ENCODE measurements around the gene MYNN. TPM values are rescaled to one million over a fixed set of nuclear protein-coding genes. Genes with fewer than 3 reads are reported as not detected.
A peak's percentile ranks its signal among the peaks of the same experiment; 100 is the strongest.

The MYNN gene
- total RNA-seq, 5 donors from 2014 or later (not counting 1 experiment from before 2014, with no cell fraction given): 15.1 to 20.3 (median 17.6) TPM

DNA sequence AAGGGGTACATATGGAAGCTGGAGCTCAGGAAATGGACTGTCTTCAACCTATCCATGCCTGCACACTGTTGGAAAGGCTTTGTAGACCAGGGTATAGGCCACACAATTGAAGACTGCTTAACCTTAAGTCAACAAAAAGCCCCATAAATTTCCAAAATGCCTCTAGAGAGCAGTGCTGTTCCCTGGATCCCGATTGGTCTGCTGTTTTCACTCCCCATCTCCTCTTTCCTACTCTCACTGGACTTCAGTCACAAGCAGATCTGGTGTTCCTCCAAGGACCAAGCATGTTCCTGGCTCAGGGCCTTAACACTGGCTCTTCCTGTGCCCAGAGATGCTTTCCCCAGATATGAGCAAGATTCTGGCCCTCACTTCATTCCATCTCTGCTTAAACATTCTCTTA lies 62.3 kb downstream of the MYNN start:
- Mint-ChIP-seq H3K36me3 (no peaks in the 10 kb centered on the region), H3K4me1 (no peaks in the 10 kb centered on the region), H3K27ac (no peak overlapping the region), H3K27me3 (peaks cover 7% of the 10 kb centered on the region in 2 donors), H3K4me3 (no peak overlapping the region), H3K9me3 (no peaks in the 10 kb centered on the region)
- 55% methylated on average over 1 of the region's 1 CpG for WGBS (ENCODE audit: insufficient coverage)
- ChIA-PET CTCF (no interaction called here), POLR2A (no interaction called here)
- Histone ChIP-seq H3K4me1 (ENCODE audit: control insufficient read depth in 1 of 2, extremely low read depth in 1 of 2, insufficient read depth in 2 of 2, low read length in 2 of 2) (no peaks in the 10 kb centered on the region), H3K4me3 (ENCODE audit: control insufficient read depth in 1 of 2, extremely low read depth in 1 of 2, low read length in 1 of 2) (no peak overlapping the region), H3K9me3 (no peaks in the 10 kb centered on the region), H3K27me3 (replicated peaks in 1 of 2; ENCODE audit: control insufficient read depth in 2 of 2, extremely low read depth in 1 of 2, insufficient read depth in 2 of 2, low read length in 1 of 2) (peaks cover 0 to 3% of the 10 kb centered on the region in 2 experiments), H3K27ac (ENCODE audit: low read length) (no peak overlapping the region), H3K36me3 (ENCODE audit: control insufficient read depth in 2 of 2, extremely low read depth in 1 of 2, insufficient read depth in 1 of 2, low read length in 1 of 2) (no peaks in the 10 kb centered on the region)
- DNase-seq: no peak
- ATAC-seq (replicated peaks in 1 of 4): no peak

DNA sequence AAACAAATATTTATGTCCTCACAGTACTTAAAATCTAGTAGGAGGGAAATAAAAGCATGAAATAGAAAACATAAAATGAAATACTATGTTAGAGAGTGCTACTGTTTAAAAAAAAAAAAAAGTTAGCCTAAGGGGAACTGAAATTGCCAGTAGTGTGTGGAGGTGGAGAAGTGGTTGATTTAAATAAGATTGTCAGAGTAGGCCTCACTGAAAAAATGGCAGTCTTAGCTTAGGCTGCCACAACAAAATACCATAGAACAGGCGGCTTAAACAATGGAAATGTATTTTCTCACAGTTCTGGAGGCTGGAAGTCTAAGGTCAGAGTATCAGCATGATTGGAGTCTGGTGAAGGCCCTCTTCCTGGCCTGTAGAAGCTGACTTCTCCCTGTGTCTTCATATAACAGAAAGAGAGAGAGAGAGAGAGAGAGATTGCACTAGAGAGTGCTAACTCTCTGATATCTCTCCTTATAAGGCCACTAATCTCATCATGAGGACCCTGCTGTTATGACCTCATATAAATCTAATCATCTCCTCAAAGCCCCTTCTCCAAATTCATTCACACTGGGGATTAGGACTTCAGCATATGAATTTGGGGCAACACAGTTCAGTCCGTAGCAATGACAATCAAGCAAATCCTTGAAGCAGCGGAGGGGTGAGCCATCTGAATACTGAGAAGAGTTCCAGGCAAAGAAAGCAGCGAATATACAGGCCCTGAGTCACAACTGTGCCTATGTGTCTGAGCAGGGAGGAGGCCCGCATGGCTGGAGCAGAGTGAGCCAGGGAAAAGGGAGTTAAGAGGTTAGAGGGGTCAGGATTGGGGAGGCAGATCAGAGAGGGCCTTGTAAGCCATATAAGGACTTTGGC lies 63.1 kb downstream of the MYNN start:
- Mint-ChIP-seq H3K27ac (peak overlapping the region in 1 of 2 donors; percentile 10), H3K27me3 (peaks cover 12 to 13% of the 10 kb centered on the region in 2 donors)
- CTCF ChIA-PET: no interaction called here

DNA sequence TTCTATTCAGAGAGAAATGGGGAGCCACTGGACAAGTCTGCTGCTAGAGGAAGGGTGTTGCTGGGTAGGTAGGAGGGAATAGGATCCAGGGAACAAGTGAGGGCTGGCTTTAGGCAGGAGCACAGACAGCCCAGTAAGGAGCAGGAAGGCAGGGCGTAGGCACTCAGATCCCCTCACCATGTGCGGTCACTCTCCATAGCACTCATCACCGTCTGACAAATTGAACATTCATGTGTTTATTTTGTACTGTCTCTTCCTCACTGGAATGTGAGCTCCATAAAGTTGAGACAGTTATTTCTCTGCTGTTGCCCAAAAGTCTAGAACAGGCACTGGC lies 63.7 kb downstream of the MYNN start:
- H3K4me1 ChIP-seq (ENCODE audit: control insufficient read depth in 1 of 2, extremely low read depth in 1 of 2, insufficient read depth in 2 of 2, low read length in 2 of 2): no peaks in the 10 kb centered on the region
- no peak overlapping the region for H3K27ac Mint-ChIP-seq
- H3K9me3 Mint-ChIP-seq: no peaks in the 10 kb centered on the region
- H3K9me3 ChIP-seq: no peaks in the 10 kb centered on the region
- peaks cover 0 to 3% of the 10 kb centered on the region in 2 experiments for H3K27me3 ChIP-seq (replicated peaks in 1 of 2; ENCODE audit: control insufficient read depth in 2 of 2, extremely low read depth in 1 of 2, insufficient read depth in 2 of 2, low read length in 1 of 2)
- ChIA-PET POLR2A (no interaction called here), CTCF (no interaction called here)
- H3K36me3 ChIP-seq (ENCODE audit: control insufficient read depth in 2 of 2, extremely low read depth in 1 of 2, insufficient read depth in 1 of 2, low read length in 1 of 2): no peaks in the 10 kb centered on the region
- no peak for ATAC-seq (replicated peaks in 1 of 4)
- no peak for DNase-seq
- WGBS (ENCODE audit: insufficient coverage): 100% methylated on average over 3 of the region's 3 CpGs
- peaks cover 0 to 2% (median 0%) of the 10 kb centered on the region in 3 donors for H3K4me1 Mint-ChIP-seq
- peaks cover 13 to 14% of the 10 kb centered on the region in 2 donors for H3K27me3 Mint-ChIP-seq
- H3K36me3 Mint-ChIP-seq: no peaks in the 10 kb centered on the region
- no peak overlapping the region for H3K4me3 Mint-ChIP-seq
- no peak overlapping the region for H3K27ac ChIP-seq (ENCODE audit: low read length)
- H3K4me3 ChIP-seq (ENCODE audit: control insufficient read depth in 1 of 2, extremely low read depth in 1 of 2, low read length in 1 of 2): no peak overlapping the region

More for the DNA sequence above, 63.1 kb downstream of the MYNN start:
- ATAC-seq (replicated peaks in 1 of 4) (no peak), DNase-seq (no peak)
- Histone ChIP-seq H3K27ac (ENCODE audit: low read length) (no peak overlapping the region), H3K36me3 (ENCODE audit: control insufficient read depth in 2 of 2, extremely low read depth in 1 of 2, insufficient read depth in 1 of 2, low read length in 1 of 2) (no peaks in the 10 kb centered on the region), H3K4me1 (ENCODE audit: control insufficient read depth in 1 of 2, extremely low read depth in 1 of 2, insufficient read depth in 2 of 2, low read length in 2 of 2) (no peaks in the 10 kb centered on the region), H3K4me3 (ENCODE audit: control insufficient read depth in 1 of 2, extremely low read depth in 1 of 2, low read length in 1 of 2) (no peak overlapping the region), H3K9me3 (no peaks in the 10 kb centered on the region), H3K27me3 (replicated peaks in 1 of 2; ENCODE audit: control insufficient read depth in 2 of 2, extremely low read depth in 1 of 2, insufficient read depth in 2 of 2, low read length in 1 of 2) (peaks cover 0 to 3% of the 10 kb centered on the region in 2 experiments)
- WGBS (ENCODE audit: insufficient coverage): 86% methylated on average over 4 of the region's 5 CpGs
- Mint-ChIP-seq H3K4me1 (peaks cover 0 to 2% (median 0%) of the 10 kb centered on the region in 3 donors), H3K9me3 (no peaks in the 10 kb centered on the region), H3K4me3 (no peak overlapping the region), H3K36me3 (no peaks in the 10 kb centered on the region)
- POLR2A ChIA-PET: no interaction called here

DNA sequence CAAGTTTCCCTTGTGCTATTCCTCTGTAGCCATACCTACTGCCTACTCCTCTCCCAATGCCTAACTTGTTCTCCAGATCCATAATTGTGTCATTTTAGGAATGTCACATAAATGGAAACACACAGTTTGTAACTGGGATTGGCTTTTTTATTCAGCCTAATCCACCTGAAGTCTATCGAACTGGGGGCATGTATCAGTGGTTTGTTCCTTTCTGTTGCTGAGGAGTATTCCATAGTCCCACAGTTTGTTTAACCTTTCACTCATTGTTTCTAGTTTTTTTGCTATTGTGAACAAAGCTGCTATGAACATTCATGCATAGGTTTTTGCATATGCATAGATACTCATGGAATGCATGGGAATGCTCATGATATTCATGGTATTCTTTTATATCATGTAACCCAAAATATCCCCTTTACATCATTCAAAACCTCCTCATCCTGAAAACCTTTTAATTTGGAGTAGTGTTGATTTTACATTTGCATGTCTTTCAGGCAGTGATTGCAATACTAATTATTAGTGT lies 65.4 kb downstream of the MYNN start:
- Mint-ChIP-seq H3K4me3 (no peak overlapping the region), H3K36me3 (no peaks in the 10 kb centered on the region), H3K27ac (no peak overlapping the region), H3K4me1 (peaks cover 0 to 2% (median 0%) of the 10 kb centered on the region in 3 donors), H3K9me3 (no peaks in the 10 kb centered on the region), H3K27me3 (peaks cover 13 to 16% of the 10 kb centered on the region in 2 donors)
- H3K36me3 ChIP-seq (ENCODE audit: control insufficient read depth in 2 of 2, extremely low read depth in 1 of 2, insufficient read depth in 1 of 2, low read length in 1 of 2): no peaks in the 10 kb centered on the region
- H3K27ac ChIP-seq (ENCODE audit: low read length): no peak overlapping the region
- H3K4me1 ChIP-seq (ENCODE audit: control insufficient read depth in 1 of 2, extremely low read depth in 1 of 2, insufficient read depth in 2 of 2, low read length in 2 of 2): no peaks in the 10 kb centered on the region
- no peak overlapping the region for H3K4me3 ChIP-seq (ENCODE audit: control insufficient read depth in 1 of 2, extremely low read depth in 1 of 2, low read length in 1 of 2)
- DNase-seq (no peak), ATAC-seq (replicated peaks in 1 of 4) (no peak)
- H3K27me3 ChIP-seq (replicated peaks in 1 of 2; ENCODE audit: control insufficient read depth in 2 of 2, extremely low read depth in 1 of 2, insufficient read depth in 2 of 2, low read length in 1 of 2): peaks cover 0 to 3% of the 10 kb centered on the region in 2 experiments
- POLR2A ChIA-PET: no interaction called here
- CTCF ChIA-PET: no interaction called here
- no peaks in the 10 kb centered on the region for H3K9me3 ChIP-seq
- no CpG with 5 or more reads among the region's 1 CpG for WGBS (ENCODE audit: insufficient coverage)

Other genes with a start within 250 kb of the MYNN start
- gene MECOM, start 109.7 kb upstream of the MYNN start, total RNA-seq: under 1 TPM in 4 of 5 donors, not detected in 1; 0.06 to 0.48 (median 0.10) TPM
- 10 to 100 TPM; 10.3 to 22.4 (median 12.8) TPM for gene TERC, start 8.3 kb upstream of the MYNN start, total RNA-seq
- under 1 TPM in 2 of 5 donors, not detected in 3; 0.15 to 0.28 TPM for gene ACTRT3, start 3.8 kb upstream of the MYNN start, total RNA-seq
- not detected for gene LRRIQ4, start 39.5 kb downstream of the MYNN start, total RNA-seq
- gene LRRC34, start 39.5 kb downstream of the MYNN start, total RNA-seq: 1 to 10 TPM in 1 of 5 donors, under 1 TPM in 4; 0.28 to 1.6 (median 0.92) TPM
- gene LRRC31, start 96.5 kb downstream of the MYNN start, total RNA-seq: not detected
- gene SAMD7, start 138.2 kb downstream of the MYNN start, total RNA-seq: not detected
- gene SEC62, start 193.4 kb downstream of the MYNN start, total RNA-seq: 10 to 100 TPM; 95.0 to 99.9 (median 97.2) TPM